Measurements from ENCODE around the gene FAM3C. TPM values are rescaled to one million over a fixed set of nuclear protein-coding genes. Genes with fewer than 3 reads are reported as not detected.

Gene FAM3C
- total and polyA plus RNA-seq, 2 experiments from 2014 or later: 33.9 to 60.3 TPM

DNA sequence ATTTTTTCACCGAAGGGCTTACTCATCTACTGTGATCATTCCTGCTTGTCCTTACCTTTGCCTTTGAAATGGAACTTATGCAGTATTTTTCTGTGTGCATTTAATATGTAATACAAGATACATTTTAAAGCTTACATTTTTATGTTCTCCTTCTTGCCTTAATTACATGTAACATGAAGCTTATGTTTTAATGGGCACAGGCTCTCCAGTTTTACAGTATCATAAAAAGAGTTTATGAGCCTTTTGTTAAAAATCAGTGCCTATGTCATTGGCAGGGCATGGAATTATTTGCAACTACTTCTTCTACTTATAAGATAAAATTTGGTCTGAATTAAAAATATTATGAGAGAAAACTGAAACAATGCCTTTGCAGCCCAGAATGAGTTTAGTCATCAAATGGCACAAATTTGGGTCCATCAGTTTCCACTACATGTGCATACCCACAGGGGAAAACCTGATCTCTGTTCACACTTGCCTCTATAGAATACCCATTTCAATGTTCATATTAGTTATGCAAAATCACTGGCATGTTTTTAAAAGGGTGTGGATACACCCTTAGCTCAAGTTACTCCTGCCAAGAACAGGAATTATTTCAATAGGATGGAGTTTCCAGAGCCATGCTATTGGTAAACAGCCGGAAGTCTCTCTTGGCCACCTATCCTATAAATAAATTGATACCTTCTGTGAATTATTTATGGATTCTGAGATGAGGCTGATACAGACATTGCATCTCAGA lies 95.3 kb downstream of the FAM3C start (continued):
- TF ChIP-seq ZNF462 (CRISPR knock-in tag; IDR thresholded peaks at IDR 0.05): no peak
- TF ChIP-seq ZNF114 (CRISPR knock-in tag; IDR thresholded peaks at IDR 0.05): no peak
- no peak for TF ChIP-seq ZNF331 (CRISPR knock-in tag; IDR thresholded peaks at IDR 0.05; ENCODE audit: low read depth)
- TF ChIP-seq EZH2 (IDR thresholded peaks at IDR 0.05; ENCODE audit: low read depth, unreplicated experiment): no peak
- TF ChIP-seq NANOG (IDR thresholded peaks at IDR 0.05; ENCODE audit: borderline replicate concordance): no peak
- TF ChIP-seq ETS1 (IDR thresholded peaks at IDR 0.05): no peak
- no peak for TF ChIP-seq CREB1 (CRISPR knock-in tag; IDR thresholded peaks at IDR 0.05; ENCODE audit: low read depth)

Other genes with a start within 250 kb of the FAM3C start
- 0.73 and 1.5 TPM in 2 replicates for gene WNT16, start 67.3 kb downstream of the FAM3C start, total RNA-seq (2014; rRNA removed; shearing (Covaris generic))
- 0.45 and 0.50 TPM in 2 replicates for gene WNT16, start 67.3 kb downstream of the FAM3C start, polyA plus RNA-seq (2016; fragmentation: Nextera tagmentation; extraction: Ambion mirVana)

All from GM23338 (cell line).